Fibroblast of villous mesenchyme (primary cell): ENCODE results near the gene CLHC1. TPM values are rescaled to one million over a fixed set of nuclear protein-coding genes. Genes with fewer than 3 reads are reported as not detected.
"Not testable (repeated sequence)": the region's sequence is repeated elsewhere in the genome, so short reads cannot be mapped to it uniquely, and the experiment has no call there.

Source experiments
- DNase-seq: peaks from one replicate; pipeline ENCODE4 v3.0.0-alpha.2; 2010; ENCODE audit warnings: low read depth
- H3K4me3 ChIP-seq: 2 replicates; pipeline ENCODE4 v1.5.1; 2011; ENCODE audit warnings: low read depth, mild to moderate bottlenecking, low read length
- total RNA-seq: library from RNA; depleted of rRNA; stranded (reverse); fragments of >200 nt; gene quantifications from 2 replicates; pipeline ENCODE4 v1.2.3, GENCODE V29; 2012
- TF ChIP-seq, protein P1 (sequence below): IDR thresholded peaks from 2 replicates; pipeline ENCODE4 v1.5.1; 2012; ENCODE audit warnings: low read depth, mild to moderate bottlenecking, low read length; ENCODE audit not compliant: insufficient read depth

The CLHC1 gene
- total RNA-seq, 1 donor, result 18.1 TPM

DNA sequence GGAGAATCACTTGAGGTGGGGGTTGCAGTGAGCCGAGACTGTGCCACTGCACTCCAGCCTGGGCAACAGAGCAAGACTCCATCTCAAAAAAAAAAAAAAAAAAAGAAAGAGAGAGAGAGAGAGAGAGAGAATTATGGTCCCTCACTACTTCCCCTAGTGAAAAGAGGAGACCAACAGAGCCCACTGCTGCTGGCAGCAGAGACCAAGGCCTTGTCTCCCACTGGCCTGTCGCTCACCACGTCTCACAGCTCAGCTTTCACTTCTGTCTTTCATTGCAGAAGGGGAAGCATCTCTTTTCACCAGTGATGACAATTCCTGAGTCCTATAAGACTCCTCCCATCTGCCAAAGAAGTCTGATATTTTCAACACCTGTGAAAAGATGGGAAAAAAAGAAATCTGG, 81.3 kb downstream of the CLHC1 start:
- no peak overlapping the region for H3K4me3 ChIP-seq
- TF ChIP-seq, protein P1, sequence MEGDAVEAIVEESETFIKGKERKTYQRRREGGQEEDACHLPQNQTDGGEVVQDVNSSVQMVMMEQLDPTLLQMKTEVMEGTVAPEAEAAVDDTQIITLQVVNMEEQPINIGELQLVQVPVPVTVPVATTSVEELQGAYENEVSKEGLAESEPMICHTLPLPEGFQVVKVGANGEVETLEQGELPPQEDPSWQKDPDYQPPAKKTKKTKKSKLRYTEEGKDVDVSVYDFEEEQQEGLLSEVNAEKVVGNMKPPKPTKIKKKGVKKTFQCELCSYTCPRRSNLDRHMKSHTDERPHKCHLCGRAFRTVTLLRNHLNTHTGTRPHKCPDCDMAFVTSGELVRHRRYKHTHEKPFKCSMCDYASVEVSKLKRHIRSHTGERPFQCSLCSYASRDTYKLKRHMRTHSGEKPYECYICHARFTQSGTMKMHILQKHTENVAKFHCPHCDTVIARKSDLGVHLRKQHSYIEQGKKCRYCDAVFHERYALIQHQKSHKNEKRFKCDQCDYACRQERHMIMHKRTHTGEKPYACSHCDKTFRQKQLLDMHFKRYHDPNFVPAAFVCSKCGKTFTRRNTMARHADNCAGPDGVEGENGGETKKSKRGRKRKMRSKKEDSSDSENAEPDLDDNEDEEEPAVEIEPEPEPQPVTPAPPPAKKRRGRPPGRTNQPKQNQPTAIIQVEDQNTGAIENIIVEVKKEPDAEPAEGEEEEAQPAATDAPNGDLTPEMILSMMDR, result no peak
- no peak for DNase-seq

GRCh38 chr2:55148269-55148668, 83.8 kb downstream of the CLHC1 start:
- H3K4me3 ChIP-seq, result no peak overlapping the region
- TF ChIP-seq, protein P1, result no peak
- DNase-seq, result peak; percentile 90

- no peak for DNase-seq
- TF ChIP-seq, protein P1, result no peak
Measured at GRCh38 chr2:55147531-55147930, 84.6 kb downstream of the CLHC1 start.

DNA sequence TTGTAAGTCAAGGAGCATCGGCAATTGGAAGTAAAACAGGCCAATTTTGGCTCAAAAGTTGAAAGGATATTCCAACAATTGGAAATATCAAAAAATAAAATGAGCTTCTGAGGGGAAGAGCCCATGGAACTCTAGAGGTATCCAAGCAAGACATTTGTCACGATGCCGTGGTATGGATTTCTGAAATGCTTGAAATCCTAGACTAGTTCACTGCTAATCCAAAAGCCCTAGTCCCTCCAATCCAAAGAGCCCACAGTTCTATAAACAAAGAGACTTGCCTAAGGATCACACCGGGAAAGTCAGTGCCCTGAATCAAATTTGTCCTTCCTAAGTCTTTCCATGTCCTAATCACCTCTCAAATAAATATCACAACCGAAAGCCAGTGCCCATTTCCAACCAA, 85.1 kb downstream of the CLHC1 start:
- DNase-seq, result no peak
- H3K4me3 ChIP-seq, result no peak overlapping the region
- TF ChIP-seq, protein P1, result no peak

More at GRCh38 chr2:55147531-55147930, 84.6 kb downstream of the CLHC1 start:
- no peak overlapping the region for H3K4me3 ChIP-seq

- TF ChIP-seq, protein P1, result no peak
- H3K4me3 ChIP-seq, result no peak overlapping the region
- DNase-seq, result no peak
Measured at GRCh38 chr2:55146263-55146662, 85.8 kb downstream of the CLHC1 start.

- TF ChIP-seq, protein P1, result no peak
- no peak overlapping the region for H3K4me3 ChIP-seq
- DNase-seq, result no peak
Measured at GRCh38 chr2:55144922-55145820, 86.9 kb downstream of the CLHC1 start.

GRCh38 chr2:55143706-55144105, 88.4 kb downstream of the CLHC1 start:
- DNase-seq, result not testable (repeated sequence)

More at GRCh38 chr2:55143706-55144105, 88.4 kb downstream of the CLHC1 start:
- H3K4me3 ChIP-seq, result not testable (repeated sequence)
